Stimulated activated CD4-positive, alpha-beta T cell treated with anti-CD3 and anti-CD28 coated beads, Interleukin-1b, Interleukin-23, amount 100 ng/mL, for 4 hours (primary cell): ENCODE data around the gene ZNF133.

Source experiments
- DNase-seq, 2 donors: peaks; one replicate each; pipeline ENCODE4 v3.0.0-alpha.2; 2020; ENCODE audit warnings: low read depth in 2 of 2

Gene ZNF133

GRCh38 chr20:18361678-18362077 is 73.4 kb downstream of the ZNF133 start:
- no peak for DNase-seq

- DNase-seq, result no peak
Measured at GRCh38 chr20:18362916-18363315, 74.6 kb downstream of the ZNF133 start.

- no peak for DNase-seq
Measured at GRCh38 chr20:18363708-18364107, 75.4 kb downstream of the ZNF133 start.

- DNase-seq, result no peak
Measured at GRCh38 chr20:18364768-18365167, 76.4 kb downstream of the ZNF133 start.
